Measurements from ENCODE around the gene SUDS3.
"Not testable (repeated sequence)": the region's sequence is repeated elsewhere in the genome, so short reads cannot be mapped to it uniquely, and the experiment has no call there.

Gene SUDS3, protein sequence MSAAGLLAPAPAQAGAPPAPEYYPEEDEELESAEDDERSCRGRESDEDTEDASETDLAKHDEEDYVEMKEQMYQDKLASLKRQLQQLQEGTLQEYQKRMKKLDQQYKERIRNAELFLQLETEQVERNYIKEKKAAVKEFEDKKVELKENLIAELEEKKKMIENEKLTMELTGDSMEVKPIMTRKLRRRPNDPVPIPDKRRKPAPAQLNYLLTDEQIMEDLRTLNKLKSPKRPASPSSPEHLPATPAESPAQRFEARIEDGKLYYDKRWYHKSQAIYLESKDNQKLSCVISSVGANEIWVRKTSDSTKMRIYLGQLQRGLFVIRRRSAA

DNA sequence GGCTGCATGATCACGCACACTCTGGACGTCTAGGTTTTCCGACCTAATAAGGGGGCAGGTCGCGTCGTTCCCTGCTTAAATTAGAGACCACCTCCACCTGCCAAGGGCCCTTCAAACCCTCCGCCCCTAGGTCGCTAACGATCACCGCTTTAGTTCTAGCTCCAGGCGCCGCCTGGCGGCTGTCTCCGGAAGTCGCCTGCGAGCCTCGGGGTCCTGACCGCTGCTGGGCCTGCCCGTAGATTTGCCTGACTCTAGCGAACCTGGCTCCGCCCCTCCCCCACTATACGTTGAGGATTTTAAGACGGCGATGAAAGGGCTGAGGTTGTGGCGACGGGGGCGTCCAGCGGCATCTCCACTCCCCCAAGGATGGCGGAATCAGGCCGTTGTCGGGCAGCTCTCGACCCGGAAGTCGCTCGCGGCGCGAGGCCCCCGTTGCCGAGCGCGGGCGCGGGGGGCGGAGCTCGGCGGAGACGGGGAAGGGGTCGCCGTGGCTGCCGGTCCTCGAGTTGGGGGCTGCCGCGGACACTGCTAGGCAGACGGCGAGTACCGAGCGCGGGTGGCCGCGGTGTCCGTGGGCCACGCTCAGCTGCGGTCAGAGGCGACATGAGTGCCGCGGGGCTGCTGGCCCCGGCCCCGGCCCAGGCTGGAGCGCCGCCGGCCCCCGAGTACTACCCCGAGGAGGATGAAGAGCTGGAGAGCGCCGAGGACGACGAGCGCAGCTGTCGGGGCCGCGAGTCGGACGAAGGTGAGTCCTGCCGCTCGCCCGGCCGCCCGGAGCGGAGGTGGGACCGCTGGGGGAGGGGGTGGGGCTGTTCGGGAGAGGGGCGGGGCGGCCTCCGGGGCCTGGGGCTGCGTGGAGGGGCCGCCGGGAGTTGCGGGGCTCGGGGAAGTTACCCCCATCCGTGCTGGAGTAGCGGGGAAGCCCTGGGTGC lies at the start of gene SUDS3:
SUDS3 (plus strand) TSS at position 467 of the 932 bp plus-strand sequence; CDS start at position 604, 137 bp downstream.
- peak; percentile 87 to 92 for DNase-seq (ENCODE audit: low read depth in 2 of 2)

DNA sequence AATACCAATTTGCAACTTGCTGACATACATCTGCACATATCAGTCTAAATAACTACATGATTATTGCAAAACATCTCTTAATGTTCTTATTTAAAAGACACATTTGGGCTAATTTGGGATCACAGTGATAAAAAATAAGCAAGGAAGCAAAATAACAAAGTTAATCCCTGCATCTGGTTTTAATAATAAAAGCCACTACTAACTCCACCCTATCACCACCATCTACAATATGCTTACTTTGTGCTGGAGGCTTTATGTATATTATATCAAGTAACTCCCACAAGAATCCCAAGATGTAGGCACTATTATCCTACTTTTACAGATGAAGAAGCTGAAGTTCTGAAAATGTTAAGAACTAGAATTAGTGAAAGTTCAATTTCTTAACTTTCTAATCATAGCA lies 49.4 kb upstream of the SUDS3 start:
- DNase-seq (ENCODE audit: low read depth in 2 of 2): no peak

DNA sequence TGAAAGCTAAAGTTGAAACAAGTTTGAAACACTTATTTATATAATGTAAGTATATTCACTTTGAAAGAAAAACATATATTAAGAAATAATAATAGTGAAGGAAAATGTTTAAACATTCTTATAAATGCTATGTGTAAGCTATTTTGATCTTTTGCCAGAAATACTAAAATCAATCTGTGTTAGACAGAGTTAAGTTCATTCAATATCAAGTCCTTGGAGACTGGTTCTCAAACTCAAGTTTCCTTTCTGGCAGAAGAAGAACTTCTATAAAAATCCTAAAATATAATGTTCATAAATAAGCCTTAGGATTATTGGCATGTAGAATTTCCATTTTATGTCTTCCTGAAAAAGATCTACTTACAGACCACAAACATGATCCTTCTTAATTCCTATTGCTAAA lies 49.0 kb upstream of the SUDS3 start:
- DNase-seq (ENCODE audit: low read depth in 2 of 2): no peak

DNA sequence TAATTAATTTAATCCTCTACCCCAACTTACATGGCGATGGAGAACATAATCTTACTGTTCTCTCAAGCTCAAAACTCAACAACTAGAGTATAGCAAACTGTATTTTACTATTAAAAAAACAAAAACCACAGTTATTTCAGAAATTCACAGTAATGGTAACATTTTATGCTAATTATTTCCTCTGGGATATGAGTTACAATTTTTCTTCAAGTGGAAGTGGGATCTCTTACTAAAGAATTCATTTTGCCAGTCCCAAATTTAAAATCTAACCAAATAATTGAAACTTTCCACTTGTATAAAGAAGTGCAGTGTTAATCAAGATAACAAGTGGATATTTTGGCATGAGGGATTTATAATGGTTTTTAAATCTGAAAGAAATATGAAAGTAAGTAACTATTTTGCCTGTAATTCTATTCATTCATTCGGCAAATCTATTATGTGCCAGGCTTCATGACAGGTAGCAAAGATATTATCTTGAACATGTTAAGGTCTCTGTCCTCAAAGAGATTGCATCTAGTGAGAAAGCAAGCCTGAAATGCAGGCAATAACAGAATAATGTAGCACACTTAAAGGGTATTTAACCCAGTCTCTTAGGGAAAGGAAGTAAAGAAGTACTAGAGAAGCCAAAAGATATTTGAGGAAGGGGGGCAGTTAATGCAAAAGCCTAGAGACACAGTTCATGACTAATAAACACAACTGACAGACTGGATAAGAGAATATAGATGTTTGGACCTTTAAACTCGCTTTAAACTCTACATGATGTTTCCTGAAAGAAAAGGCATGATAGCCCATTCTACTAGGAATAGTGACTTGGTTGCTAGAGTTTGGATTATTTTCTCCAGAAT lies 47.6 kb upstream of the SUDS3 start:
- no peak for DNase-seq (ENCODE audit: low read depth in 2 of 2)

DNA sequence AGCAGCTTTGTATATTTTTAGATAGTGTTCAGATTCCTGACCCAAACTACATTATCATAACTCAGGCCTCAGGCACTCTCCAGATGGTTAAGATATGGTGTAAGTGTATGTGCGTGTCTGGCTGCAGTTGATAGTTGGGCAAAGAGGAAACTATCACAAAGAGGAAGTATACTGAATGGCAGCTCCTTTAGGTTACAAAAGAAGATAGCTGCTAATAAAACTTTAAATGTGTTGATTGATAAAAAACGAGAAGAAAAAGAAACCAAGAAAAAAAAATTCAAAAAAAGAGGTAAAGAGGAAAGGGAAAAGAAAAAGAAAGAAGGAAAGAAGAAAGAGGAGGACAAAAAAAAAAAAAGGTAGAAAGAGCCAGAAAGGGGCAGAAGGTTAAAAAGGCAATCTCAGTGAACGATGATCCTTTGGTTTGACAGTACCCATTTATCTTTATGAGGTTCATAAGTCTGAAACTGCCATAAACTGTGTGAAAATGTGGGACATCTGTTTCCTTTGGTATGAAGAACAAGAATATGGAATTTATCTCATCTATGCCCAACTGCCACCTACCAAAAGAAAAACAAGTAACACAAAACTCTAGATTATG lies 45.8 kb upstream of the SUDS3 start:
- DNase-seq (ENCODE audit: low read depth in 2 of 2): no peak

DNA sequence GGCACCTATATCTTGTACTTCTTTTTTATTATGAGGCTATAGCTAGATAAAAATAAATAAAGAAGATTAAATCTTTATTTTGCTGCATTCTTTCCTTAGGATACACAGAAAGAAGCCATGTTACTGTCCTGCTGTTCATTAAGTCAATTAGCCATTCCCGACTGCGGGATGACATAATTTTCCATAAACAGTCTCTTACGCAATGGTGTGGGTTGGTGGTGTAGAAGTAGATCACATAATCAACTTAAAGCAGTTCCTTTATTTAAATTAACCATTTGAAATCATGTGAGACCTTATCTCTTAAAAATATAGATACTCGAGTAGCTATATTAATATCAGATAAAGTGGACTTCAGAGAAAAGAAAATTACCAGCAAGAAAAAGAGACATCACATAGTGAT lies 43.8 kb upstream of the SUDS3 start:
- no peak for DNase-seq (ENCODE audit: low read depth in 2 of 2)

DNA sequence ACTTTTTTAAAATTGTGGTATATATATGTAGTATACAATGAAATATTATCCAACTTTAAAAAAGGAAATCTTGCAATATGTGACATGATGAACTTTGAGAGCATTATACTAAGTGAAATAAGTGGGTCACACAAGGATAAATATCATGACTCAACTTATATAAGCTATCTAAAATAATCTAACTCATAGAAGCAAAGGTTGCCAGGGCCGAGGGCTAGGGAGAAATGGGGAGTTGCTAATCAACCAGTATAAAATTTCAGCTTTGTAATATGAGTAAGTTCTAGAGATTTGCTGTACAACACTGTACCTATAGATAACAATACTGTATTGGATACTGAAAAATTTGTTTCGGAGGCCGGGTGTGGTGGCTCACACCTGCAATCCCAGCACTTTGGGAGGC lies 42.1 kb upstream of the SUDS3 start:
- no peak for DNase-seq (ENCODE audit: low read depth in 2 of 2)

DNA sequence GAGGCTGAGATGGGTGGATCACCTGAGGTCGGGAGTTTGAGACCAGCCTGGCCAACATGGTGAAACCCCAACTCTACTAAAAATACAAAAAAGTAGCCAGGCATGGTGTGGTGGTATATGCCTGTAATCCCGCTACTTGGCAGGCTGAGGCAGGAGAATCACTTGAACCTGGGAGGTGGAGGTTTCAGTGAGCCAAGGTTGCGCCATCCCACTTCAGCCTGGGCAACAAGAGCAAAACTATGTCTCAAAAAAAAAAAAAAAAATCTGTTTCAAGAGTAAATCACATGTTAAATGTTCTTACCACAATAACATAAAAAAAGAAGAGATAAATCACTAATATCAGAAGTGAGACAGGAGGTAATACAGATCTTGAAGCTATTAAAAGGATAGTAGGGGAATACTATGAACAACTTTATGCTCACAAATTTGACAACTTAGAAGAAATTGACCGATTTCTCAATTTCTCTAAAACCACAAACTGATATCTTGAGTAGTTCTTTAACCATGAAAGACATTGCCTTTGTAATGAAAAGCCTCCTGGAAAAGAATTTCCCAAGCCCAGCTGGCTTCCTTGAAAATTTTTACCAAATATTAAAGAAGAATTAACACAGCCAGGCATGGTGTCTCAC lies 41.3 kb upstream of the SUDS3 start:
- DNase-seq (ENCODE audit: low read depth in 2 of 2): no peak

DNA sequence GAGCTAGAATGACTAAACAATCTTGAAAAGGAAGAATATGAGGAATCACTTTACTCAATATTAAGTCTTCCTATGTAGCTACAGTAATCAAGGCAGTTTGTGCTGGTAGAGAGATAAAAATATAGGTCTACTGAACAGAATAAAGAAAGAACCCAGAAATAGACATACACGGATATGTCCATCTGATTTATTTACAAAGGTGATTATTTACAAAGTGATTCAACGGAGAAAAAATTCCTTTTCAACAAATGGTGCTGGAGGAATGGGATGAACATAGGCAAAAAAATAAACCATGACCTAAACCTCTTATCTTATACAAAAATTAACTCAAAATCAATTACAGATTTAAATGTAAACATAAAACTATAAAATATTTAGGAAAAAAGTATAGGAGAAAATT lies 40.2 kb upstream of the SUDS3 start:
- no peak for DNase-seq (ENCODE audit: low read depth in 2 of 2)

DNA sequence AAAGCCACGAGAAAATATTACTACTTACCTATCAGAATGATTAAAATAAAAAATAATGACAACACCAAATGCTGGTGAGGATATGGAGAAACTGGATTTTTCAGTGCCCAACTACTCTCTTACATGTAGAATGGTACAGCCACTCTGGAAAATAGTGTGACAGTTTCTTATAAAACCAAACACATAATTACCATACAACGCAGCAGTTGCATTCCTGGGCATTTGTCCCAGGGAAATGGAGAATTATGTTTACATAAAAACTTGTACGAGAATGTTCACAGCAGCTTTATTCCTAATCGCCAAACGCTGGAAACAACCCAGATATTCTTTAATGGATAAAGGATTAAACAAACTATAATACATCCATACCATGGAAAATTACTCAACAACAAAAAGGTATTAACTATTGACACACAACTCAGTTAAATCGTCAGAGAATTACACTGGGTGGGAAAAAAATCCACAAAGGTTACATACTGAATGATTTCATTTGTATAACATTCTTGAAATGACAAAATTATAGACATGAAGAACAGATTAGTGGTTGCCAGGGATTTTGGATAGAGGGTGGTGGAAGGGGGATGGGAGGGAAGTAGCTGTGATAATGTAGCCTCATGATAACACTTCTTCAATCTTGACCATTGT lies 39.0 kb upstream of the SUDS3 start:
- no peak for DNase-seq (ENCODE audit: low read depth in 2 of 2)

DNA sequence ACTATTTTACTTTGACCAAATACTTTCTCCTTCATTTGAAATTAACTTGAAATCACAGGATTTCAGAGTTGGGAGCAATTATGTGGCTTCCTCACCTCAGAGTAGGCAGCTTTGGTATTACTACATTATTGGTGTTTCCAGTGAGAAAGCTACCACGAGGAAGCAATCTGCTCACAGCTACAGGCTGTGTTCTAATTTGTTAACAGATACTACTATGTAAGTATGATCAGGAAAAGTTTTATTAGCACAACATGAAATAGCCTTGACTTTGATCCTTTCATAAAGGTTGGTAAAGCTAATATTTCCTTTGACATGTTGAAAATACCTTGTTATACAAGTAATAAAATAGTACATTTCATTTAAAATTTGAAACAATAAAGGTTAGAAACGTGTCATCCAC lies 34.3 kb upstream of the SUDS3 start:
- no peak for DNase-seq (ENCODE audit: low read depth in 2 of 2)

DNA sequence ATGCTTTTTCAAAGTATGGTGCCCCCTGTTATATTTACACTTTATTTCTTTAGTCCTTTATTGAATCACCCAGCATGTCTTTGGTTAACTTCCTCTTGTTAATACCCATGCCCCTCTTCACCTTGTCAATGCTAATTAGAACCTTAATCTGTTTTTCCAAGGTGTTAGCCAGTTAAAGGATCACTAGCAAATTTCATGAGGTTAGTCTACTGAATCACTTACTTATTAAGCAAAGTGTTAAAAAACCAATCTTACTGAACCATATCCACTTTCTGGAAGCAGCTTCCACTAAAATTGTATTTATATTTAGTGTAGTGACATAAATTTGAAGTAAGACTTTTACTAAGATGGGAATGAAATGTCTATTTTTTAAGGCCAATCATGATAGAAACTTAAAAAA lies 31.5 kb upstream of the SUDS3 start:
- DNase-seq (ENCODE audit: low read depth in 2 of 2): no peak

DNA sequence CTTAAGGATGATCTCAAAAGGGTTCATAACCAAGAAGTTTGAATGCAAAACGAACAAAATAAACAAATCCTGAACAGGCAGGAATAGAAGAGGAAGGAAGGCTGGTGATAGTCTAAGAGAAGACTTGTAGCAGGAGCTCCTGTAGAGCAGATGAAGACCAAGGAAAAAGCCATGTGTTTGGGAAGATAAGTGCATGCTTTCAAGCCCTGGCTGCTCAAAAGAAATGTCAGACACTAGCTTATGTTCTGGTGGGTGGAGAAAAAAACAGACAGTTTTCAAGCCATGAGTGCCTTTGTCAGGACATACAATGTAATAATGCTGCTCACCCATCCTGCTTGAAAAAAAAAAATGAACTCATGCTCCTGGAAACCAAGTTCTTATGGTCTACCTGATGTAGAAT lies 31.0 kb upstream of the SUDS3 start:
- no peak for DNase-seq (ENCODE audit: low read depth in 2 of 2)

DNA sequence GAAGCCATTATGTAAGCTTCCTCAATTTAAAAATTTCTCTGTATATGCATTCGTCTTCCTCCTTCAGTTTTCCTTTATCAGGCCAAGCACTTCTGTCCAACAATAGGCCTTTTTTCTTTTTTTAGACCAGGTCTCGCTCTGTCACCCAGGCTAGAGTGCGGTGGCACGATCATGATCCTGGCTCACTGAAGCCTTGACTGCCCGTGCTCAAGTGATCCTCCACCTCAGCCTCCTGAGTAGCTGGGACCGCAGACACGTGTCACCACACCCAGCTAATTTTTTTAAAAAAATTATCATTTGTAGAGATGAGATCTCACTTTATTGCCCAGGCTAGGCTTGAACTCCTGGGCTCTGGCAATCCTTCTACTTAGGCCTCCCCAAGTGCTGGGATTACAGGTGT lies 29.5 kb upstream of the SUDS3 start:
- no peak for DNase-seq (ENCODE audit: low read depth in 2 of 2)

DNA sequence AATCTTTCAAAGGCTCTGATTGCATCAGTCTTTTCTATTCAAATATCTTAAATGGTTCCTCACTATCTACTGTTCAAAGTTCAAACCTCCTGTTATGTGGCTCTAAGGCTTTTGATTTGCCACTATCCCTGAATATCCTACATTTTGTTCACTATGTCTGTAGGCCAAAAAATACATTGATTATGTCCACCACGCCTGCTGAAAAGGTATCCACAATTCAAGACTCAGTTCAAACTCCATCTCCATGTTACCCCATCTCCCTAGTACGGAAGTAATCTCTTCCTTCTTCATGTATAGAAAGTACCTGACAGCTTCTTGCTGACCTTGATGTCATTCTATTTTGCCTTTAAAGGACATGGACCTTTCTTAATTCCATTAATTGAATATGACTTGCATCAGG lies 28.4 kb upstream of the SUDS3 start:
- DNase-seq (ENCODE audit: low read depth in 2 of 2): no peak

DNA sequence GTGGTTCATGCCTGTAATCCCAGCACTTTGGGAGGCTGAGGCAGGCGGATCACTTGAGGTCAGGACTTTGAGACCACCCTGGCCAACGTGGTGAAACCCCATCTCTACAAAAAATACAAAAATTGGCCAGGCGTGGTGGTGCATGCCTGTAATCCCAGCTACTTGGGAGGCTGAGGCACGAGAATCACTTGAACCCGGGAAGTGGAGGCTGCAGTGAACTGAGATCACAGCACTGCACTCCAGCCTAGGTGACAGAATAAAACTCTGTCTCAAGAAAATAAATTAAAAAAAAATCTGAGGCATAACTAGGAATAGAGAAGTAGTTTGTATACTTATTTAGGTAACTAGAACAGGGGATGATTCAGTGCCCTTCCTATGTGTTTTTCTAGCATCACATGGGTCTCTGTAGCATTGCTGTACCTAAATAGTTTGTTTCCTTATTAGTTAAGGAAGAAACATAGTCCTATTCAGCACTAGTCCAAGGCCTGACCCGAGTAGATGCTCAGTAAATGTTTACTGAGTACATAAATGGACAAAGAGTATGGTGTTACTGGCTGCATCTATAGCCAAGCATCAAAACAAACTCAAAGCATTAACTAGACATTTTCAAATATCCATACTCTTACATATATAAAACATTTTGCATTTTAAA lies 25.3 kb upstream of the SUDS3 start:
- no peak for DNase-seq (ENCODE audit: low read depth in 2 of 2)

DNA sequence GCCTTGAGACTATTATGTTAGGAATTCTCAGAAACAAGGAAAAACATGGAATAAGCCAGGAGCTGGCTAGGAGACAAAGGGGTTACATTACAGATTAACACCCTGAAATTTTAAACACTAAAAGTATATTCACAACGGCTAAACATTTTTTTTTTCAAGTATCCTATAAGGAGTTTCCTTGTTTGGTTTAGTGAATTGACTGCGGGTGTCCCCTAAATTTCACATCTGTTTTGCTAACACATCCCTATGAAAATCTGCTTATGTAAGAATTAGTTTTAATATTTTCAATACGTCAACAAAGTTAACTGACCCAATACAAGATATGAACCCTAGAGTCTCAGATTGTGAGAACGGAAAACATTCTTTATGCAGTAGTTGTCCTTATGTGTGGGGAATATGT lies 22.6 kb upstream of the SUDS3 start:
- no peak for DNase-seq (ENCODE audit: low read depth in 2 of 2)

DNA sequence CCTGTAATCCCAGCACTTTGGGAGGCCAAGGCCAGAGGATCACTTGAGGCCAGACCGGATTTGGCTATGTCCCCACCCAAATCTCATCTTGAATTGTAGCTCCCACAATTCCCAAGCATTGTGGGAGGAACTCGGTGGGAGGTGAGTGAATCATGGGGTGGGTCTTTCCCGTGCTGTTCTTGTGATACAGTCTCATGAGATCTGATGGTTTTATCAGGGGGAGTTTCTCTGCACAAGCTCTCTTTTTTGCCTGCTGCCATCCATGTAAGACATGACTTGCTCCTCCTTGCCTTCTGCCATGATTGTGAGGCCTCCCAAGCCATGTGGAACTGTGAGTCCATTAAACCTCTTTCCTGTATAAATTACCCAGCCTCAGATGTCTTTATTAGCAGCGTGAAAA lies 21.9 kb upstream of the SUDS3 start:
- DNase-seq (ENCODE audit: low read depth in 2 of 2): not testable (repeated sequence)

DNA sequence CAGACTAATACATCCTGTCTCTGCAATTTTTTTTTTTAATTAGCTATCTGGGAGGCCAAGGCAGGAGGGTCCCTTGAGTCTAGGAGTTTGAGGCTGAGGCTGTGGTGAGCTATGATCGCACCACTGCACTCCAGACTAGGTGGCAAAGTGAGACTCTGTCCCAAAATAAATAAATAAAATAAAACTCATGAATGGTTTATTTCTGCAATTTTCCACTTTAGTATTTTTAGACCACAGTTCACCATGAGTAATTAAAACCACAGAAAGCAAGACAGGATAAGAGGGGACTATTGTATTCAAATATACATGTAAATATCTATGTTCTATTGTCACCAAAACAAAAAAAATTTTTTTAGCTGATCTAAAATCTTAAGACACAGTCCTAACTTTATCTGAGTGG lies 21.5 kb upstream of the SUDS3 start:
- DNase-seq (ENCODE audit: low read depth in 2 of 2): no peak

DNA sequence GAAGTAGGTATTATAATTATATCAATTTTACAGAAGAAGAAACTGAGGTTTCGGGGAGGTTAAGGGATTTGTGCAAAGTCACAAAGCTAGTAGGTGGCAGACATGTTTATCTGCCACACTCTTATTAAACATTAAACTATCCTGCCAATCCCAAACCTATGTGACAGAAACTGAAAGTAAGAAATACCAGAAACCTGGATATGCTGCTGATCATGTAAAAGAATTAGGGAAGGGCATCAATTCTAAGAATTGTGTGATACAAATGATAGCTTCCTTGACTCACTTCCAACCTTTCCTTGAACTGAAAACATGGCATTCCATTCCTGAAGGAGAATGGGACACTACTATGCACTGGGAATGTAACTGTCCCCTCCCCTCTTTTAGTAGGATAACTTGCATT lies 20.5 kb upstream of the SUDS3 start:
- no peak for DNase-seq (ENCODE audit: low read depth in 2 of 2)

Measured in stimulated activated CD8-positive, alpha-beta memory T cell treated with anti-CD3 and anti-CD28 coated beads, Interleukin-2, amount 100 ng/mL, for 48 hours (primary cell).